ENCODE data around the gene XRRA1. TPM values are rescaled to one million over a fixed set of nuclear protein-coding genes. Genes with fewer than 3 reads are reported as not detected.
"Not testable (repeated sequence)": the region's sequence is repeated elsewhere in the genome, so short reads cannot be mapped to it uniquely, and the experiment has no call there.

The XRRA1 gene
- total and polyA plus RNA-seq, 12 donors: 3.1 to 50.2 (median 12.2) TPM

GRCh38 chr11:74826901-74827300, 122.0 kb downstream of the XRRA1 start:
- 74 to 100% (median 96%) methylated on average over 4 of the region's 4 CpGs for WGBS, 4 donors
- no peak for DNase-seq
- Histone ChIP-seq H3K9me3 (replicated peaks in 1 of 3) (peaks cover 0 to 9% (median 7%) of the 10 kb centered on the region in 3 donors), H3K27me3 (no peaks in the 10 kb centered on the region), H3K36me3 (replicated peaks in 1 of 2) (no peaks in the 10 kb centered on the region), H3K4me3 (no peak overlapping the region), H3K4me1 (replicated peaks in 1 of 2) (peaks cover 0 to 8% of the 10 kb centered on the region in 2 donors), H3K27ac (no peak overlapping the region)
- TF ChIP-seq POLR2A (IDR thresholded peaks at IDR 0.05): no peak
- intact Hi-C loops (cut with DNase I): no loop called here

GRCh38 chr11:74825596-74825995, 123.3 kb downstream of the XRRA1 start:
- H3K36me3 ChIP-seq (replicated peaks in 1 of 2); intact Hi-C loops (cut with DNase I): not testable (repeated sequence)

GRCh38 chr11:74824285-74824982, 124.5 kb downstream of the XRRA1 start:
- no peak for TF ChIP-seq POLR2A (IDR thresholded peaks at IDR 0.05)
- no peak for TF ChIP-seq CTCF (IDR thresholded peaks at IDR 0.05)
- DNase-seq: no peak
- Histone ChIP-seq H3K27me3 (no peaks in the 10 kb centered on the region), H3K27ac (no peak overlapping the region), H3K9me3 (replicated peaks in 1 of 3) (peaks cover 0 to 9% (median 3%) of the 10 kb centered on the region in 3 donors), H3K4me1 (replicated peaks in 1 of 2) (peaks cover 0 to 21% of the 10 kb centered on the region in 2 donors), H3K36me3 (replicated peaks in 1 of 2) (no peaks in the 10 kb centered on the region), H3K4me3 (no peak overlapping the region)
- intact Hi-C loops (cut with DNase I): no loop called here
- WGBS, 4 donors: 95 to 97% (median 95%) methylated on average over 1 of the region's 1 CpG

More at GRCh38 chr11:74825596-74825995, 123.3 kb downstream of the XRRA1 start:
- H3K27me3 ChIP-seq; H3K4me3 ChIP-seq; H3K27ac ChIP-seq; H3K9me3 ChIP-seq (replicated peaks in 1 of 3); DNase-seq: not testable (repeated sequence)
- H3K4me1 ChIP-seq (replicated peaks in 1 of 2): peaks cover 0 to 15% of the 10 kb centered on the region in 2 donors
- WGBS, 4 donors: 48 to 98% (median 86%) methylated on average over 2 of the region's 2 CpGs

- H3K36me3 ChIP-seq (replicated peaks in 1 of 2): peaks cover 0 to 7% of the 10 kb centered on the region in 2 donors
- TF ChIP-seq POLR2A (IDR thresholded peaks at IDR 0.05) (no peak), CTCF (IDR thresholded peaks at IDR 0.05) (no peak)
- H3K9me3 ChIP-seq (replicated peaks in 1 of 3): peaks cover 0 to 9% (median 3%) of the 10 kb centered on the region in 3 donors
- no peak overlapping the region for H3K4me3 ChIP-seq
- DNase-seq: no peak
- no peaks in the 10 kb centered on the region for H3K27me3 ChIP-seq
- H3K4me1 ChIP-seq (replicated peaks in 1 of 2): peaks cover 0 to 26% of the 10 kb centered on the region in 2 donors
- intact Hi-C loops (cut with DNase I): no loop called here
- H3K27ac ChIP-seq: peak overlapping the region in 2 of 5 donors; percentile 4 to 32
- WGBS, 4 donors: 45 to 66% (median 60%) methylated on average over 5 of the region's 5 CpGs
Observed at GRCh38 chr11:74822170-74822569, 126.7 kb downstream of the XRRA1 start.

GRCh38 chr11:74820763-74821162, 128.1 kb downstream of the XRRA1 start:
- 95 to 100% (median 99%) methylated on average over 1 of the region's 1 CpG for WGBS, 4 donors
- intact Hi-C loops (cut with DNase I): no loop called here
- Histone ChIP-seq H3K27ac (peak overlapping the region in 2 of 5 donors; percentile 32 to 50), H3K27me3 (no peaks in the 10 kb centered on the region), H3K36me3 (replicated peaks in 1 of 2) (peaks cover 0 to 7% of the 10 kb centered on the region in 2 donors), H3K4me1 (replicated peaks in 1 of 2) (peaks cover 0 to 26% of the 10 kb centered on the region in 2 donors), H3K4me3 (no peak overlapping the region), H3K9me3 (replicated peaks in 1 of 3) (peaks cover 0 to 9% (median 3%) of the 10 kb centered on the region in 3 donors)
- DNase-seq: peak in 1 of 7 donors; percentile 21
- TF ChIP-seq CTCF (IDR thresholded peaks at IDR 0.05) (no peak), POLR2A (IDR thresholded peaks at IDR 0.05) (no peak)
